ENCODE measurements around the gene KCTD3. TPM values are rescaled to one million over a fixed set of nuclear protein-coding genes. Genes with fewer than 3 reads are reported as not detected.

The KCTD3 gene
- total and polyA plus RNA-seq, 2 donors (not counting 1 experiment from before 2014, with no cell fraction given): 2.3 to 3.0 TPM

DNA sequence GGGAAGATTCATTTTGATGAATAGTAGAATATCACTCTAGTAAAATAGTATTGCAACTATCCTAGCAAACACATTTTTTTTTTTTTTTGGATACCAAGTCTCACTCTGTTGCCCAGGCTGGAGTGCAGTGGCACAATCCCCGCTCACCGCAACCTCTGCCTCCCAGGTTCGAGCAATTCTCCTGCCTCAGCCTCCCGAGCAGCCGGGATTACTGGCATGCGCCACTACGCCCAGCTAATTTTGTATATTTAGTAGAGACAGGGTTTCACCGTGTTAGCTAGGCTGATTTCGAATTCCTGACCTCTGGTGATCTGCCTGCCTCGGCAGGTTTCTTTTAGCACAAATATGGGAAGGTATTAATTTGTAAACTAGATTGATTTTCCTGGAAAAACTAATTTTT is 33.8 kb downstream of the KCTD3 start:
- H3K27ac Mint-ChIP-seq: no peak overlapping the region
- H2AFZ ChIP-seq (ENCODE audit: insufficient read depth, low read depth, low read length, poor library complexity, severe bottlenecking): no peak overlapping the region
- H3K9me3 Mint-ChIP-seq (ENCODE audit: insufficient read depth): no peaks in the 10 kb centered on the region
- H4K20me1 ChIP-seq (ENCODE audit: control insufficient read depth, insufficient read depth, low read length, poor library complexity, severe bottlenecking): no peaks in the 10 kb centered on the region
- no peak overlapping the region for H3K27ac ChIP-seq (ENCODE audit: low read length in 2 of 2)
- H3K4me2 ChIP-seq (replicated peaks; ENCODE audit: low read depth, low read length, poor library complexity, severe bottlenecking): no peak overlapping the region
- no peaks in the 10 kb centered on the region for H3K9me3 ChIP-seq (ENCODE audit: control extremely low read depth in 1 of 3, control insufficient read depth in 2 of 3, insufficient read depth in 1 of 3, low read length in 2 of 3)
- TF ChIP-seq, protein P1, sequence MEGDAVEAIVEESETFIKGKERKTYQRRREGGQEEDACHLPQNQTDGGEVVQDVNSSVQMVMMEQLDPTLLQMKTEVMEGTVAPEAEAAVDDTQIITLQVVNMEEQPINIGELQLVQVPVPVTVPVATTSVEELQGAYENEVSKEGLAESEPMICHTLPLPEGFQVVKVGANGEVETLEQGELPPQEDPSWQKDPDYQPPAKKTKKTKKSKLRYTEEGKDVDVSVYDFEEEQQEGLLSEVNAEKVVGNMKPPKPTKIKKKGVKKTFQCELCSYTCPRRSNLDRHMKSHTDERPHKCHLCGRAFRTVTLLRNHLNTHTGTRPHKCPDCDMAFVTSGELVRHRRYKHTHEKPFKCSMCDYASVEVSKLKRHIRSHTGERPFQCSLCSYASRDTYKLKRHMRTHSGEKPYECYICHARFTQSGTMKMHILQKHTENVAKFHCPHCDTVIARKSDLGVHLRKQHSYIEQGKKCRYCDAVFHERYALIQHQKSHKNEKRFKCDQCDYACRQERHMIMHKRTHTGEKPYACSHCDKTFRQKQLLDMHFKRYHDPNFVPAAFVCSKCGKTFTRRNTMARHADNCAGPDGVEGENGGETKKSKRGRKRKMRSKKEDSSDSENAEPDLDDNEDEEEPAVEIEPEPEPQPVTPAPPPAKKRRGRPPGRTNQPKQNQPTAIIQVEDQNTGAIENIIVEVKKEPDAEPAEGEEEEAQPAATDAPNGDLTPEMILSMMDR (IDR thresholded peaks at IDR 0.05): no peak
- no peak for TF ChIP-seq EZH2 (IDR thresholded peaks at IDR 0.05; ENCODE audit: borderline replicate concordance, insufficient read depth, low read depth, low read length, poor library complexity, severe bottlenecking)
- no peaks in the 10 kb centered on the region for H3K4me1 ChIP-seq (ENCODE audit: control insufficient read depth in 2 of 2, insufficient read depth in 2 of 2, low read length in 2 of 2)
- H3K4me3 Mint-ChIP-seq: no peak overlapping the region
- no peak for ATAC-seq (ENCODE audit: low read depth)
- peaks cover 0 to 1% of the 10 kb centered on the region in 2 experiments for H3K36me3 ChIP-seq (replicated peaks in 1 of 2; ENCODE audit: control extremely low read depth in 1 of 2, control insufficient read depth in 1 of 2, extremely low read depth in 1 of 2, insufficient read depth in 2 of 2, low read length in 1 of 2)
- H3K4me3 ChIP-seq (ENCODE audit: control extremely low read depth in 1 of 5, extremely low read depth in 1 of 5, insufficient read depth in 1 of 5, low read depth in 2 of 5, low read length in 4 of 5): no peak overlapping the region
- H3K79me2 ChIP-seq (ENCODE audit: control insufficient read depth, insufficient read depth, low read length): no peaks in the 10 kb centered on the region
- ChIA-PET CTCF (no interaction called here), POLR2A (no interaction called here)
- WGBS (ENCODE audit: insufficient coverage): 98% methylated on average over 7 of the region's 10 CpGs
- no peak for DNase-seq
- H3K9ac ChIP-seq (ENCODE audit: low read length): no peak overlapping the region
- no peaks in the 10 kb centered on the region for H3K4me1 Mint-ChIP-seq
- intact Hi-C loops (cut with micrococcal nuclease): no loop called here
- no peaks in the 10 kb centered on the region for H3K27me3 Mint-ChIP-seq
- no peaks in the 10 kb centered on the region for H3K27me3 ChIP-seq (replicated peaks in 1 of 4; ENCODE audit: control extremely low read depth in 1 of 4, control insufficient read depth in 3 of 4, insufficient read depth in 4 of 4, low read length in 3 of 4)

DNA sequence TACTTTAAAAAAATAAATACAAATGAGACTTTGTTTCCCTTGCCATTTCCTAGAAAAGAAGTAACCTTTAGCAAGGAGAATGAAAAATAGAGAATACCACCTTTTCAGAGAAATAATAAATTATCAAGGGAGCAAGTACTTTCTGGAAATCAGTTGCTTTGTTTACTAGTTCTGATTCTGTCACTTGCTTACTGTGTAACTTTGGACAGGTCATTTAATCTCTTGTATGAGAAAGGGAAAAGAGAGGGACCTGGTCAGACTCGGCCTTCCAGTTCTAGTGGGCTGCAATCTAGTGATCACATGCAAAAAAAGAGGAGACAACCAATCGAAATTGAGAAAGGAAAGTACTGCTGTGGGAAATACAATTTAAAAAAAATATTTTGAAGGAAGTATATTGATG is 34.2 kb downstream of the KCTD3 start:
- Mint-ChIP-seq H3K4me1 (no peaks in the 10 kb centered on the region), H3K9me3 (ENCODE audit: insufficient read depth) (no peaks in the 10 kb centered on the region), H3K4me3 (no peak overlapping the region), H3K27ac (no peak overlapping the region), H3K27me3 (no peaks in the 10 kb centered on the region)
- Histone ChIP-seq H3K4me3 (ENCODE audit: control extremely low read depth in 1 of 5, extremely low read depth in 1 of 5, insufficient read depth in 1 of 5, low read depth in 2 of 5, low read length in 4 of 5) (no peak overlapping the region), H3K4me2 (replicated peaks; ENCODE audit: low read depth, low read length, poor library complexity, severe bottlenecking) (no peak overlapping the region), H4K20me1 (ENCODE audit: control insufficient read depth, insufficient read depth, low read length, poor library complexity, severe bottlenecking) (no peaks in the 10 kb centered on the region), H3K9ac (ENCODE audit: low read length) (no peak overlapping the region), H3K27me3 (replicated peaks in 1 of 4; ENCODE audit: control extremely low read depth in 1 of 4, control insufficient read depth in 3 of 4, insufficient read depth in 4 of 4, low read length in 3 of 4) (no peaks in the 10 kb centered on the region), H3K36me3 (replicated peaks in 1 of 2; ENCODE audit: control extremely low read depth in 1 of 2, control insufficient read depth in 1 of 2, extremely low read depth in 1 of 2, insufficient read depth in 2 of 2, low read length in 1 of 2) (peaks cover 0 to 1% of the 10 kb centered on the region in 2 experiments), H3K4me1 (ENCODE audit: control insufficient read depth in 2 of 2, insufficient read depth in 2 of 2, low read length in 2 of 2) (no peaks in the 10 kb centered on the region), H3K79me2 (ENCODE audit: control insufficient read depth, insufficient read depth, low read length) (no peaks in the 10 kb centered on the region), H2AFZ (ENCODE audit: insufficient read depth, low read depth, low read length, poor library complexity, severe bottlenecking) (no peak overlapping the region), H3K9me3 (ENCODE audit: control extremely low read depth in 1 of 3, control insufficient read depth in 2 of 3, insufficient read depth in 1 of 3, low read length in 2 of 3) (no peaks in the 10 kb centered on the region), H3K27ac (ENCODE audit: low read length in 2 of 2) (no peak overlapping the region)
- TF ChIP-seq, protein P1 (IDR thresholded peaks at IDR 0.05): no peak
- no peak for TF ChIP-seq EZH2 (IDR thresholded peaks at IDR 0.05; ENCODE audit: borderline replicate concordance, insufficient read depth, low read depth, low read length, poor library complexity, severe bottlenecking)
- ChIA-PET CTCF (no interaction called here), POLR2A (no interaction called here)
- intact Hi-C loops (cut with micrococcal nuclease): no loop called here
- ATAC-seq (ENCODE audit: low read depth) (no peak), DNase-seq (no peak)
- WGBS (ENCODE audit: insufficient coverage): 84% methylated on average over 2 of the region's 2 CpGs
